Ectodermal cell (in vitro differentiated cells): ENCODE data around the gene C2orf76.

Source experiments
- H3K27ac ChIP-seq: 2 replicates; pipeline ENCODE4 v1.7.0; 2013; ENCODE audit warnings: mild to moderate bottlenecking, low read depth, low read length; ENCODE audit not compliant: insufficient read depth, poor library complexity, severe bottlenecking
- H3K27me3 ChIP-seq: 2 replicates; pipeline ENCODE4 v1.7.0; 2013; ENCODE audit warnings: mild to moderate bottlenecking, low read length; ENCODE audit not compliant: insufficient read depth, control insufficient read depth, poor library complexity, severe bottlenecking
- H3K36me3 ChIP-seq: one replicate; pipeline ENCODE4 v1.7.0; 2013; ENCODE audit warnings: low read length; ENCODE audit not compliant: control insufficient read depth, insufficient read depth
- H3K4me1 ChIP-seq: one replicate; pipeline ENCODE4 v1.7.0; 2013; ENCODE audit warnings: low read length; ENCODE audit not compliant: control insufficient read depth, insufficient read depth
- H3K4me3 ChIP-seq: 2 replicates; pipeline ENCODE4 v1.7.0; 2013; ENCODE audit warnings: low read depth, low read length, control low read depth; ENCODE audit not compliant: insufficient read depth
- H3K9me3 ChIP-seq: 2 replicates; pipeline ENCODE4 v1.7.0; 2013; ENCODE audit warnings: mild to moderate bottlenecking, low read length, moderate library complexity; ENCODE audit not compliant: control insufficient read depth
- WGBS, 2 experiments: methylation state at CpG; one replicate each; pipeline ENCODE4 v1.1.7; 2013; ENCODE audit warnings: missing lambda C conversion rate in 2 of 2; 5-methylcytosine and 5-hydroxymethylcytosine counted together

The C2orf76 gene

GRCh38 chr2:119323459-119323858 is 43.2 kb downstream of the C2orf76 start:
- Histone ChIP-seq H3K27ac (no peak overlapping the region), H3K36me3 (no peaks in the 10 kb centered on the region), H3K4me3 (no peak overlapping the region), H3K27me3 (no peaks in the 10 kb centered on the region), H3K9me3 (no peaks in the 10 kb centered on the region), H3K4me1 (no peaks in the 10 kb centered on the region)
- WGBS, 2 experiments: 86 to 87% methylated on average over 8 of the region's 8 CpGs

DNA sequence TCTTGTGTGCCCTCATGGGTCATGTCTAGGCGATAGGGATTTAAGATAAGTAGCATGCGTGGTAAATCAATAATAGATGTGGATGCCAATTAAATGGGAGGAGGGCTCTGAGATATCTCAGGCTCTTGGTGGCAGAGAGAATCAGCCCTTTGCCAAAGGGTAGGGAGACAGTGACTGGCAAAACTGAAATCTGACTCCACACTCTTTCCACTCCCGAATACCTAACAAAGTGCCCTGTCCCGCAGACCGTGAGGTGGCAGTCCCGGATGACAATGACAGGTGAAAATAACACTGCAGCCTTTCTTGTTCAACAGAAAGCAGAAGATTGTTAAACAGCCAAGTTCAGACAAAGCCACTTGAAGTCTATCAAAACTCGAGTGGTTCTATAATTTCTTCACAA is 47.0 kb downstream of the C2orf76 start:
- no peaks in the 10 kb centered on the region for H3K9me3 ChIP-seq
- no peaks in the 10 kb centered on the region for H3K27me3 ChIP-seq
- WGBS, 2 experiments: 78 to 80% methylated on average over 6 to 7 of the region's 7 CpGs
- no peak overlapping the region for H3K27ac ChIP-seq
- H3K4me3 ChIP-seq: no peak overlapping the region
- H3K4me1 ChIP-seq: no peaks in the 10 kb centered on the region
- H3K36me3 ChIP-seq: no peaks in the 10 kb centered on the region

DNA sequence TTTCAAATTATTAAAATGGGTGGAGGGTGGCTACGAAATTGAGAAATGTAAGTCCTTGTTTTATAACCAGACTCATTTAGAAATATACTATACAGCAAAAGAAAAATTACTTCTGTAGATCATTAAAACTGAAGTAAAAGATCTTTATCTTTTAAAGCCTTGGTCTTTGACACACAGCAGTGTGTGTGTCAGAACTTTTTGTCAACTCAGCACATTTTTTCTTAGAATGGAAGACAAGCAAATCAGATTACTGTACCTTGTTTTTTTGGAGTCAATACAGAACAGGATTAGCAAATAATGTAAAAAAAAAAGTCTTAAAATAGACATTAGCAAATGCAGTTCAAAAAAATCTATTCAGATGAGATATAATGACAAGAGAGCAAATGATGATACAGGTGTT is 49.1 kb downstream of the C2orf76 start:
- Histone ChIP-seq H3K36me3 (no peaks in the 10 kb centered on the region), H3K4me3 (no peak overlapping the region), H3K27ac (no peak overlapping the region), H3K27me3 (no peaks in the 10 kb centered on the region), H3K4me1 (no peaks in the 10 kb centered on the region), H3K9me3 (no peaks in the 10 kb centered on the region)
- WGBS, 2 experiments: no CpG with 5 or more reads among the region's 1 CpG

DNA sequence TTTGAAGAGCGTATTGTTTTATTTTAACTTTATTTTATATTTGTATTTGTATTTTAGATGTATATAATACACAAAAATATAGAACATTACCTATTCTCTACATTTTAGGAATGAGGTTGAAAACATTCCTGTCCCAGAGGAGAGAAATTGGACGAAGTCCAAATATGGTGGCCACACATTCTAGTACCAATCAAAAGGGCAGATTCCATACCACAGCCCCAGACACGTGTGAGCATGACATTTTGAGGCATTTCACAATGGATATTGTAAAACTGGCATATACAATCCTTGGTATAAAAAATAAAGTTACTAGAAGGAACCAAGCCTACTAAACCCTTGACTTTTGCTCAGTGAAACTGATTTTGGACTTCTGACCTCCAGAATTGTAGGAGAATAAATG is 50.6 kb downstream of the C2orf76 start:
- 80 to 97% methylated on average over 2 of the region's 3 CpGs for WGBS, 2 experiments
- Histone ChIP-seq H3K9me3 (no peaks in the 10 kb centered on the region), H3K4me3 (no peak overlapping the region), H3K27ac (no peak overlapping the region), H3K36me3 (no peaks in the 10 kb centered on the region), H3K4me1 (no peaks in the 10 kb centered on the region), H3K27me3 (no peaks in the 10 kb centered on the region)

DNA sequence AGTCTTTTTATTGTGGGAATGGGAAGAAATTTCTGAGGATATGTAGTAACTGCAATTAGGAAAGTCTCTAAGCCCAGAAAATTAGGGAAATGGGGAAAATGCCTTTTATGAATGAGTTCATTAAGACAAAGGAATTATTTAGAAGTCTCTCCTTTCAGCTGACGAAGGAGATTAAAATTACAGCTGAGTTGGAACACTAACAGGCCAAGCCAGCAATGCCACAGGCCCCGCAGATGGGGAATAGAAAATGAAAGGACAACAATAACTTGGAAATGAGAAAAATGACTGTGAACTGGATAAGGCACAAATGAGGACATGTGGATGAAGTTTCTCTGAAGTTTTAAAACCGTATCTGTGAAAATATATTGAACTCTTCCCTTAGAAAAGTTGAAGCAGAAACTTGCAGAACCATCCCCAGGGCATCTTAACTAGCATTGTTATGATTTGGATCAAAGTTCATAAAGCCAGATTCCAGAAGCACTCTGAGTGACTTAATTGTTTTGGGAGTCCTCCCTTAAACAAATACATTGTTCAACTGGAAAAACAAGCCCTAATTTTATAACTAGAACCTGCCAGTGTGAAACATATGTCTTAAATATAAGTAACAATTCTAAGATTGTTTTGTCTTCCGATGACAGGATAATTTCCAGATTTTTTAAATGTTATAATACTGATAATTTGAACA is 51.3 kb downstream of the C2orf76 start:
- no peaks in the 10 kb centered on the region for H3K9me3 ChIP-seq
- no peak overlapping the region for H3K27ac ChIP-seq
- no peaks in the 10 kb centered on the region for H3K36me3 ChIP-seq
- no peaks in the 10 kb centered on the region for H3K27me3 ChIP-seq
- H3K4me1 ChIP-seq: no peaks in the 10 kb centered on the region
- WGBS, 2 experiments: 93 to 94% methylated on average over 3 to 4 of the region's 4 CpGs
- H3K4me3 ChIP-seq: no peak overlapping the region

- no peaks in the 10 kb centered on the region for H3K36me3 ChIP-seq
- H3K9me3 ChIP-seq: no peaks in the 10 kb centered on the region
- no peak overlapping the region for H3K27ac ChIP-seq
- no peak overlapping the region for H3K4me3 ChIP-seq
- 84 to 85% methylated on average over 9 of the region's 9 CpGs for WGBS, 2 experiments
- no peaks in the 10 kb centered on the region for H3K4me1 ChIP-seq
- H3K27me3 ChIP-seq: no peaks in the 10 kb centered on the region
These were observed 54.8 kb downstream of the C2orf76 start for GRCh38 chr2:119311831-119312230.

- Histone ChIP-seq H3K27me3 (no peaks in the 10 kb centered on the region), H3K4me1 (no peaks in the 10 kb centered on the region), H3K36me3 (no peaks in the 10 kb centered on the region), H3K4me3 (no peak overlapping the region), H3K27ac (no peak overlapping the region), H3K9me3 (no peaks in the 10 kb centered on the region)
- 64 to 71% methylated on average over 4 to 5 of the region's 5 CpGs for WGBS, 2 experiments
These were observed 55.3 kb downstream of the C2orf76 start for GRCh38 chr2:119311371-119311770.

GRCh38 chr2:119308793-119309330 is 57.8 kb downstream of the C2orf76 start:
- Histone ChIP-seq H3K36me3 (no peaks in the 10 kb centered on the region), H3K4me1 (no peaks in the 10 kb centered on the region), H3K27me3 (no peaks in the 10 kb centered on the region), H3K4me3 (no peak overlapping the region), H3K9me3 (no peaks in the 10 kb centered on the region), H3K27ac (no peak overlapping the region)
- WGBS, 2 experiments: 88 to 93% methylated on average over 4 of the region's 4 CpGs

DNA sequence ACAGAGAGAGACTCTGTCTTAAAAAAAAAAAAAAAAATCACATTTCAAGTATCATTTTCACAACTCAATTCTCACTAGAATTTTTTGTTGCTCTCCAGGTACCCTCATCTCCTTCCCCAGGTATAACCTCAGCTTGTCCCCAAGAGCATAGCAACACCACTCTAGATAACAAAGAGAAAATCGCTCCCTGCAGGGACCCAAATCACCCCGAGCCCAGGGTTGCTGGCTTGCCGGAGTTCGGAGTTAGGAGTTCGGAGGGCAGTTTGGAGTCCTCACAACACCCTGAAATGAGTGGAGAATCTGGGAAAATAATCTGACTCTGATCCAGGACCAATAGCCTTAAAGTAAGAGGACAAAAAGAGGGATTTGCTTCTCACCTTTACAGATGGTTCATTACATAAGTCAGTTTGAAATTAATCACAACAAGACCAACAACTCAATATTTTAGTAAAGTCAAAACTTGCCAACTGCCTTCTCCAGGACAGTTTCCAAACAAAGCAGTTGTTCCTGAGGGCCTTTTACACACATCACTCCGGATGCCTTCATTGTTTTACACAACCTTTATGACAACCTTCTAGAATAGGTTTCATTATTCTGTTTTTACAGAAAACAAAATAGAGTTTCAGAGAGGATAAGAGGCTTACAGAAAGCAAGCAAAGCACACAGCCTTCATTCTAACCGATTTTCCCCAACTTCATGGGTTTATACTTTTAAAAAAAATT is 59.1 kb downstream of the C2orf76 start:
- no peak overlapping the region for H3K27ac ChIP-seq
- no peaks in the 10 kb centered on the region for H3K36me3 ChIP-seq
- no peaks in the 10 kb centered on the region for H3K4me1 ChIP-seq
- 69 to 71% methylated on average over 7 of the region's 7 CpGs for WGBS, 2 experiments
- no peaks in the 10 kb centered on the region for H3K27me3 ChIP-seq
- H3K4me3 ChIP-seq: no peak overlapping the region
- H3K9me3 ChIP-seq: no peaks in the 10 kb centered on the region

DNA sequence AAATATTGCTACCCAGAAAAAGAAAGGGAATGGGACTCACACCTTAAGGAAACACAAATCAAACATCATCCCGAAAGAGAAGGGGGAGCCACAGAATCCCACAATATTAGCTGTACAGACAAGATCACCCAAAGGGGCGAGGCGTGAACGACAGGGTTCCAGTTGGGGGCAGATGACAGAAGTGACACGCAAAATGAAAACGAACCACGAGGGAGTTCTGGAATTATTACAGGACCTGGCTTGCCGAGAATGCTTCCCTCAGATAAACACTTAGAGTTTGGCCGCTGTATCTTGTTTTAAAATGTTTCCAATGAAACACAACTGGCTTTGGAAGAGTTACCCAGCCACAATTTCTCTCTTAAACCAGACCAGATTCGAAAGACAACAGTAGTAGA is 60.4 kb downstream of the C2orf76 start:
- no peak overlapping the region for H3K4me3 ChIP-seq
- WGBS, 2 experiments: 91% methylated on average over 9 of the region's 10 CpGs
- H3K9me3 ChIP-seq: no peaks in the 10 kb centered on the region
- H3K36me3 ChIP-seq: no peaks in the 10 kb centered on the region
- no peaks in the 10 kb centered on the region for H3K27me3 ChIP-seq
- H3K27ac ChIP-seq: no peak overlapping the region
- H3K4me1 ChIP-seq: no peaks in the 10 kb centered on the region
